ENCODE results near the gene ORAI3.

DNA sequence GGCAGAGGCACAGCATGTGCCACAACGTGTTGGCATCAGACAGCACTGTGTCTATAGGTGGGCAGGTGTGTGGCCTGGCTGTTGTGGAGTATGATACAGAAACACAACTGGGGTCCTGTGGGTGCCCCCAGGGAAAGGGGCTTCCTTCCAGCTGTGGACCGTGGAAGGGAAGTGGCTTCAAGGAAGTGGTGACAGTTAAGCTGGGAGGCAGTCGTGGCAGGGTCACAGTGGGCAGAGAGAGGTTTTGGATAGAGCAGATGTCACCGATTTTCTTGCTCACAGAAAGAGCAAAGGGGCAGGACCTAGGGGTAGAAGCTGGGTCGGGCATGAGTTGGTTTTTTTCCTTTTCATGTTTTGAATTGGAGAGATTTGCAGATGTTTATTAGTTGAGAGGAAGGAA, 11.2 kb upstream of the ORAI3 start:
- TF ChIP-seq POLR2A (IDR thresholded peaks at IDR 0.05; ENCODE audit: low read length) (no peak), GATA1 (IDR thresholded peaks at IDR 0.05; ENCODE audit: low read depth, low read length) (no peak)
